Right atrium auricular region (tissue), 2 donors: ENCODE results near the gene CNTLN. TPM values are rescaled to one million over a fixed set of nuclear protein-coding genes. Genes with fewer than 3 reads are reported as not detected.

Experiments
- DNase-seq: peaks from one replicate; pipeline ENCODE4 v3.0.0-alpha.2; 2019; ENCODE audit warnings: low spot score
- H3K27ac ChIP-seq, 2 donors: fragments of 200-600 bp; sonication (generic); 1 replicate in 1 of 2; 2 replicates in 1 of 2; pipeline ENCODE4 v1.5.1; 2016 to 2019
- H3K27me3 ChIP-seq, 2 donors: fragments of 200-600 bp; sonication (generic); one replicate each; pipeline versions ENCODE4 v1.5.1 to v1.6.0; 2017 to 2019
- H3K36me3 ChIP-seq: fragments of 200-600 bp; sonication (generic); one replicate; pipeline ENCODE4 v1.5.1; 2016
- H3K4me1 ChIP-seq, 2 donors: fragments of 200-600 bp; sonication (generic); one replicate each; pipeline versions ENCODE4 v1.5.1 to v1.6.0; 2017 to 2019
- H3K4me3 ChIP-seq, 2 donors: fragments of 200-600 bp; sonication (generic); 1 replicate in 1 of 2; 2 replicates in 1 of 2; pipeline ENCODE4 v1.5.1; 2017 to 2019; ENCODE audit warnings: mild to moderate bottlenecking in 1 of 2, moderate library complexity in 1 of 2
- H3K9me3 ChIP-seq, 2 donors: fragments of 200-600 bp; sonication (generic); one replicate each; pipeline ENCODE4 v1.5.1; 2019
- CTCF ChIP-seq, 2 donors: fragments of 200-600 bp; sonication (generic); IDR thresholded peaks; one replicate each; pipeline ENCODE4 v1.5.1; 2019; ENCODE audit warnings: antibody characterized with exemption in 2 of 2
- total RNA-seq, 2 donors: library from RNA; depleted of rRNA; stranded (reverse); fragments of >200 nt; gene quantifications; one replicate each; pipeline ENCODE4 v1.1.0, GENCODE V29; 2016

CNTLN gene
- total RNA-seq, 2 donors from 2014 or later: 3.2 to 5.9 TPM

DNA sequence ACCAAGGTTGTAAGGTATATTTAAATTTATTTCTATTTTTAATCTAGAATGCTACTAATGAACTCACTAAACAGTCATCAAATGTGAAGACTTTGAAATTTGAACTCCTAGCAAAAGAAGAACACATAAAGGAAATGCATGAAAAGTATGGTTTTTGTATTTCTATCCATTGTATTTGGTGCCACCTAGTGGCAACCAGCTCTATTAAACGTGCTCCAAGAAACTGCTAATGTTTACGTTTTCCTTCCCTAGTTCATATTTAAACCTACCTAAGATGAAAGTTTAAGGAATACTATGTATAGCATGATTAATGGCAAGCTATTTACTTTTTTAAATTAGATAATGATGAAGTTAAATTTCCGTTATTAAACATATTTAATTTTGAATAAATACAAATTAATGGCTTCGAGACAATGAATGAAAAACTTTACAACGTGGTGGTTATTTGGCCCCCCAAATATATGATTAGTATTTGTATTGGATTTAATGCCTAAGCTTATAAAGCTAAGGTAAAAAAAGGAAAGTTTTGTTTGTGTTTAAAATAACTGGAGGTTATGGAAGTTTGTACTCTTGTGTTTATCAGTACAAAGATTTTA, 328.1 kb downstream of the CNTLN start:
- Histone ChIP-seq H3K27ac (no peak overlapping the region), H3K27me3 (no peaks in the 10 kb centered on the region), H3K36me3 (peaks cover 8% of the 10 kb centered on the region), H3K4me1 (no peaks in the 10 kb centered on the region), H3K4me3 (no peak overlapping the region), H3K9me3 (no peaks in the 10 kb centered on the region)
- DNase-seq: no peak
- TF ChIP-seq CTCF (IDR thresholded peaks at IDR 0.05): peak; percentile 45 to 76

DNA sequence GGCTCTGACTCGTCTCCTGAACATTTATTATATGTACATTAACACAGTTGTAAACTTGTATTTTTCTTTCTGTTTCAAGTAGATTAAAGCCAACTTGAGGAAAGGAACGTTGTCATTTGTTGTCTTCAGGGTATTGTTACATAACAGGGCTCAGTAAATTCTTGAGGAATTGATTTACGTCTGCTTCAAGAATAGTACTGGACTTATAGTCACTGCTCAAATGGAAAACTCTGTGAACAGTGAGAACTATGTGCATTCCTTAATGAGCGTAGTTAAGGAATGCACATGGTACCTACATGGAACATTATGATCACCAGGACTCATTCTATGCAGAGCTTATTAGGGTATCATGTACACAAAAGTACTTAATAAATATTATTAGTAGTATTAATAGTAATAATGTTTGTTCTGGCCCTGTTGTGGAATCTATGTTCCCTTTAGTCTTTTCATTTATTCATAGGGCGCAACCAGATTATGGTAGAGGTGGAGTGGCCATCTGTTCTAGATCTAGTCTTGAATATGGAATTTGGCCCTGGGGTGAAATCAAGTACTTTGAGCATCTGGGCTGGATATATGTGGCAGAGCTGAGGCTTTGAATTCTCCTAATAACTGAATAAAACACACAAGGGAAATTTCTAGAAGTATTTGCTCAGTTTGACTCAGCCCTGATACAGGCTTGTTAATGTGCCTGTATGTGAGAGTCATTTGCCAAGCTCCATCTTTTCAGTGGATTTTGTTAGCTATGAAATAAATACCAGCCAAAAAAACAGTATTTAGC, 335.4 kb downstream of the CNTLN start:
- TF ChIP-seq CTCF (IDR thresholded peaks at IDR 0.05): no peak
- no peak overlapping the region for H3K4me3 ChIP-seq
- DNase-seq: no peak
- no peaks in the 10 kb centered on the region for H3K4me1 ChIP-seq
- H3K27ac ChIP-seq: no peak overlapping the region
- H3K27me3 ChIP-seq: no peaks in the 10 kb centered on the region
- no peaks in the 10 kb centered on the region for H3K9me3 ChIP-seq
- peaks cover 13% of the 10 kb centered on the region for H3K36me3 ChIP-seq

DNA sequence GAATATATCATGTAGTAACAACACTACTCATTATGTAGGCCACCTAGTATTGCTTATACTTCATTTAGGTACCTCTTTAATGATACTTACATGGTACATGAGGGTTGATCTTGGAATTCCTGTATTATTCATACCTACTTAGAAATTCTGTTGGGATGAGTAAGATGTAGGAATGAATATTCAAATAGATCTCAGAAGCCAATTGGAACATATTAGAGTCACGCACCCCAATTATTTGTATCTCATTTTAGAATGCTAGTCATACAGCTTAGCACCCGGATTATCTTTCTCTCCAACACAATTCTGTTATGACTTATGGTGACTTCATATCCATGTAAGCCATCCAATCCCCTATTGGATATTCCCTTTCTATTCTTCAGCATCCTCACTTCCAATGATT, 337.3 kb downstream of the CNTLN start:
- no peaks in the 10 kb centered on the region for H3K27me3 ChIP-seq
- no peaks in the 10 kb centered on the region for H3K9me3 ChIP-seq
- H3K36me3 ChIP-seq: peaks cover 8% of the 10 kb centered on the region
- no peak overlapping the region for H3K4me3 ChIP-seq
- no peak overlapping the region for H3K27ac ChIP-seq
- no peak for DNase-seq
- H3K4me1 ChIP-seq: no peaks in the 10 kb centered on the region
- no peak for TF ChIP-seq CTCF (IDR thresholded peaks at IDR 0.05)

GRCh38 chr9:17476401-17476800, 341.6 kb downstream of the CNTLN start:
- no peak for TF ChIP-seq CTCF (IDR thresholded peaks at IDR 0.05)
- Histone ChIP-seq H3K4me1 (no peaks in the 10 kb centered on the region), H3K4me3 (no peak overlapping the region), H3K9me3 (no peaks in the 10 kb centered on the region), H3K27me3 (no peaks in the 10 kb centered on the region), H3K36me3 (no peaks in the 10 kb centered on the region), H3K27ac (no peak overlapping the region)
- DNase-seq: no peak

DNA sequence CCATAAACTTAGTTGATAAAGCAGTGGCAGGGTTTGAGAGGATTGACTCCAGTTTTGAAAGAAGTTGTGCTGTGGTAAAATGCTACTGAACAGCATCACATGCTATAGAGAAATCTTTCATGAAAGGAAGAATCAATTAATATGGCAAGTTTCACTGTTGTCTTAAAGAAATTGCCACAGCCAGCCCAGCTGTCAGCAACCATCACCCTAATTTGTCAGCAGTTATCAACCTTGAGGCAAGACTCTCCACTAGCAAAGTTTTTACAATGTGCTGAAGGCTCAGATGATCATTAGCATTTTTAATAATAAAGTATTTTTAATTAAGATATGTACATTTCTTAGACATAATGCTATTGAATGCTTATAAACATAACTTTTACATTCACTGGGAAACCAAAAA, 343.0 kb downstream of the CNTLN start:
- Histone ChIP-seq H3K27ac (no peak overlapping the region), H3K4me1 (no peaks in the 10 kb centered on the region), H3K4me3 (no peak overlapping the region), H3K36me3 (no peaks in the 10 kb centered on the region), H3K9me3 (no peaks in the 10 kb centered on the region), H3K27me3 (no peaks in the 10 kb centered on the region)
- no peak for DNase-seq
- TF ChIP-seq CTCF (IDR thresholded peaks at IDR 0.05): no peak
